Neuronal stem cell (in vitro differentiated cells): ENCODE data around the gene ESYT2.
"Not testable (repeated sequence)": the region's sequence is repeated elsewhere in the genome, so short reads cannot be mapped to it uniquely, and the experiment has no call there.

ENCODE experiments used
- DNase-seq: peaks from one replicate; pipeline ENCODE4 v3.0.0-alpha.2; 2013; ENCODE audit warnings: low spot score
- H2AFZ ChIP-seq: one replicate; pipeline ENCODE4 v1.6.1; 2013; ENCODE audit warnings: mild to moderate bottlenecking, low read length, inconsistent platforms
- H2AK5ac ChIP-seq: 2 replicates; pipeline ENCODE4 v1.6.1; 2013; ENCODE audit warnings: low read depth, mild to moderate bottlenecking, inconsistent platforms, low read length, moderate library complexity, mixed read lengths
- H2BK120ac ChIP-seq: 2 replicates; pipeline ENCODE4 v1.6.1; 2013; ENCODE audit warnings: low read depth, mild to moderate bottlenecking, inconsistent platforms, low read length, moderate library complexity, mixed read lengths
- H2BK12ac ChIP-seq: one replicate; pipeline ENCODE4 v1.6.1; 2013; ENCODE audit warnings: low read length, inconsistent platforms
- H2BK15ac ChIP-seq: 2 replicates; pipeline ENCODE4 v1.6.1; 2013; ENCODE audit warnings: mild to moderate bottlenecking, low read length, inconsistent platforms, mixed read lengths
- H2BK5ac ChIP-seq: one replicate; pipeline ENCODE4 v1.6.1; 2013; ENCODE audit warnings: inconsistent platforms, mild to moderate bottlenecking, low read length, moderate library complexity
- H3K14ac ChIP-seq: one replicate; pipeline ENCODE4 v1.6.1; 2013; ENCODE audit warnings: low read length, inconsistent platforms
- H3K18ac ChIP-seq: 2 replicates; pipeline ENCODE4 v1.6.1; 2013; ENCODE audit warnings: low read length, inconsistent platforms
- H3K23ac ChIP-seq: 2 replicates; pipeline ENCODE4 v1.6.1; 2013; ENCODE audit warnings: low read depth, mild to moderate bottlenecking, mixed read lengths, low read length, inconsistent platforms; ENCODE audit not compliant: poor library complexity
- H3K27ac ChIP-seq: replicated peaks from 3 replicates; pipeline ENCODE4 v1.5.1; 2013; ENCODE audit warnings: low read length, inconsistent platforms
- H3K27me3 ChIP-seq, 3 experiments: 2 replicates each; pipeline ENCODE4 v1.6.1; 2013; ENCODE audit warnings: low read length in 3 of 3, mild to moderate bottlenecking in 2 of 3, inconsistent platforms in 1 of 3, low read depth in 1 of 3, mixed read lengths in 1 of 3, moderate library complexity in 1 of 3; ENCODE audit not compliant: control insufficient read depth in 3 of 3, insufficient read depth in 3 of 3
- H3K36me3 ChIP-seq, 2 donors: replicated peaks in 1 of 2; 2 replicates each; pipeline ENCODE4 v1.6.1; 2013; ENCODE audit warnings: low read length in 2 of 2; ENCODE audit not compliant: control insufficient read depth in 2 of 2, insufficient read depth in 2 of 2
- H3K4ac ChIP-seq: 2 replicates; pipeline ENCODE4 v1.6.1; 2013; ENCODE audit warnings: inconsistent platforms, mild to moderate bottlenecking, low read length, moderate library complexity
- H3K4me1 ChIP-seq, 2 donors: 1 replicate in 1 of 2; 2 replicates in 1 of 2; pipeline ENCODE4 v1.6.1; 2013; ENCODE audit warnings: low read length in 2 of 2, low read depth in 1 of 2; ENCODE audit not compliant: control insufficient read depth in 2 of 2, insufficient read depth in 1 of 2
- H3K4me2 ChIP-seq: one replicate; pipeline ENCODE4 v1.6.1; 2013; ENCODE audit warnings: mild to moderate bottlenecking, low read length, inconsistent platforms; ENCODE audit not compliant: insufficient read depth, poor library complexity, severe bottlenecking
- H3K4me3 ChIP-seq, 2 donors: 2 replicates each; pipeline ENCODE4 v1.5.1; 2013; ENCODE audit warnings: low read length in 2 of 2, mild to moderate bottlenecking in 2 of 2, inconsistent platforms in 1 of 2, moderate library complexity in 1 of 2
- H3K79me1 ChIP-seq: one replicate; pipeline ENCODE4 v1.6.1; 2013; ENCODE audit warnings: low read depth, mild to moderate bottlenecking, inconsistent platforms, low read length, moderate library complexity
- H3K9ac ChIP-seq: one replicate; pipeline ENCODE4 v1.6.1; 2013; ENCODE audit warnings: mild to moderate bottlenecking, low read depth, low read length, inconsistent platforms; ENCODE audit not compliant: poor library complexity
- H3K9me3 ChIP-seq, 2 donors: replicated peaks in 1 of 2; 2 replicates each; pipeline versions ENCODE3 to v1.6.1; 2013; ENCODE audit warnings: low read length in 2 of 2, mild to moderate bottlenecking in 2 of 2, inconsistent platforms in 1 of 2, low read depth in 1 of 2, mixed read lengths in 1 of 2, moderate library complexity in 1 of 2; ENCODE audit not compliant: control insufficient read depth in 2 of 2, insufficient read depth in 1 of 2
- H4K8ac ChIP-seq: one replicate; pipeline ENCODE4 v1.6.1; 2013; ENCODE audit warnings: low read depth, mild to moderate bottlenecking, inconsistent platforms, low read length, moderate library complexity
- H4K91ac ChIP-seq: one replicate; pipeline ENCODE4 v1.6.1; 2013; ENCODE audit warnings: low read length, low read depth, mild to moderate bottlenecking, inconsistent platforms; ENCODE audit not compliant: poor library complexity
- WGBS, 2 donors: extraction: QIAGEN DNeasy Blood & Tissue Kit; methylation state at CpG; one replicate each; pipeline ENCODE4 v1.1.7; 2013; ENCODE audit warnings: missing lambda C conversion rate in 2 of 2, mixed read lengths in 1 of 2; ENCODE audit not compliant: insufficient read length in 2 of 2, insufficient replicate concordance in 1 of 2; ENCODE audit errors: extremely low coverage in 2 of 2; 5-methylcytosine and 5-hydroxymethylcytosine counted together

The ESYT2 gene

GRCh38 chr7:158839177-158839576 lies 9.9 kb upstream of the ESYT2 start:
- H4K8ac ChIP-seq, H3K9me3 ChIP-seq, H3K4me1 ChIP-seq, H3K9ac ChIP-seq, H3K4ac ChIP-seq, H2AFZ ChIP-seq, H2BK5ac ChIP-seq, H4K91ac ChIP-seq, H2BK15ac ChIP-seq, H2AK5ac ChIP-seq, H3K27ac ChIP-seq, DNase-seq, H3K79me1 ChIP-seq, H3K27me3 ChIP-seq, H3K18ac ChIP-seq, H3K4me3 ChIP-seq, H2BK120ac ChIP-seq, H3K23ac ChIP-seq, H3K14ac ChIP-seq, H2BK12ac ChIP-seq, H3K4me2 ChIP-seq, H3K36me3 ChIP-seq: not testable (repeated sequence)
- WGBS, 2 donors = no CpG with 5 or more reads among the region's 8 CpGs

GRCh38 chr7:158837790-158838637 lies 8.7 kb upstream of the ESYT2 start:
- Histone ChIP-seq H2AK5ac (no peak overlapping the region), H3K4me2 (no peak overlapping the region), H3K23ac (no peak overlapping the region), H3K79me1 (no peaks in the 10 kb centered on the region), H2BK120ac (no peak overlapping the region), H4K8ac (no peak overlapping the region), H3K4ac (no peak overlapping the region), H2BK5ac (no peak overlapping the region), H2AFZ (no peak overlapping the region), H3K36me3 (no peaks in the 10 kb centered on the region), H3K9me3 (peaks cover 0 to 5% of the 10 kb centered on the region in 2 donors), H4K91ac (no peak overlapping the region), H3K18ac (no peak overlapping the region), H2BK15ac (no peak overlapping the region), H3K14ac (no peak overlapping the region), H3K9ac (no peak overlapping the region), H3K4me3 (no peak overlapping the region), H3K27me3 (no peaks in the 10 kb centered on the region), H3K4me1 (no peaks in the 10 kb centered on the region), H3K27ac (no peak overlapping the region), H2BK12ac (no peak overlapping the region)
- no CpG with 5 or more reads among the region's 8 CpGs for WGBS, 2 donors
- no peak for DNase-seq

GRCh38 chr7:158836692-158837091 lies 7.4 kb upstream of the ESYT2 start:
- Histone ChIP-seq H2BK5ac (no peak overlapping the region), H3K27me3 (peaks cover 0 to 4% (median 0%) of the 10 kb centered on the region in 3 experiments), H3K23ac (no peak overlapping the region), H4K91ac (no peak overlapping the region), H3K4me1 (no peaks in the 10 kb centered on the region), H4K8ac (no peak overlapping the region), H3K9ac (no peak overlapping the region), H3K9me3 (peaks cover 0 to 5% of the 10 kb centered on the region in 2 donors), H2BK120ac (no peak overlapping the region), H3K14ac (no peak overlapping the region), H2AFZ (no peak overlapping the region), H3K4me3 (no peak overlapping the region), H3K36me3 (no peaks in the 10 kb centered on the region), H3K18ac (no peak overlapping the region), H3K79me1 (no peaks in the 10 kb centered on the region), H2BK15ac (no peak overlapping the region), H2AK5ac (no peak overlapping the region), H3K27ac (no peak overlapping the region), H3K4me2 (no peak overlapping the region), H3K4ac (no peak overlapping the region), H2BK12ac (no peak overlapping the region)
- no peak for DNase-seq
- no CpG with 5 or more reads among the region's 8 CpGs for WGBS, 2 donors

GRCh38 chr7:158834878-158835784 lies 5.8 kb upstream of the ESYT2 start:
- Histone ChIP-seq H2AK5ac (no peak overlapping the region), H3K18ac (no peak overlapping the region), H3K14ac (no peak overlapping the region), H3K4me1 (peaks cover 2 to 4% of the 10 kb centered on the region in 2 donors), H3K9ac (no peak overlapping the region), H4K8ac (no peak overlapping the region), H3K4me2 (no peak overlapping the region), H2AFZ (peak overlapping the region; percentile 11), H4K91ac (no peak overlapping the region), H3K79me1 (no peaks in the 10 kb centered on the region), H2BK12ac (no peak overlapping the region), H3K9me3 (peaks cover 0 to 5% of the 10 kb centered on the region in 2 donors), H3K4me3 (no peak overlapping the region), H3K27ac (no peak overlapping the region), H3K23ac (no peak overlapping the region), H2BK15ac (no peak overlapping the region), H3K36me3 (no peaks in the 10 kb centered on the region), H3K4ac (no peak overlapping the region), H2BK5ac (no peak overlapping the region), H3K27me3 (peaks cover 0 to 4% (median 2%) of the 10 kb centered on the region in 3 experiments), H2BK120ac (no peak overlapping the region)
- WGBS, 2 donors = no CpG with 5 or more reads among the region's 21 CpGs
- DNase-seq = no peak
